Transverse colon (tissue), 3 donors: ENCODE measurements around the gene PCED1B.
A peak's percentile ranks its signal among the peaks of the same experiment; 100 is the strongest.

Experiments
- EP300 ChIP-seq: sonication (generic); formaldehyde crosslinking; IDR thresholded peaks from one replicate; pipeline ENCODE4 v1.6.1; 2017; ENCODE audit warnings: antibody characterized with exemption, low read depth
- POLR2A ChIP-seq: fragments of 450-650 bp; IDR thresholded peaks from one replicate; pipeline ENCODE4 v1.6.1; 2016; ENCODE audit warnings: antibody characterized with exemption, mild to moderate bottlenecking, moderate library complexity
- TF ChIP-seq, protein P1 (sequence below), 5 experiments: fragments of 200-600 bp in 3 of 5; fragments of 450-650 bp in 2 of 5; sonication (generic) in 3 of 5; IDR thresholded peaks; 1 replicate in 2 of 5; 2 replicates in 3 of 5; pipeline ENCODE4 v1.5.1; 2016 to 2017; ENCODE audit warnings: antibody characterized with exemption in 5 of 5, inconsistent platforms in 3 of 5, mild to moderate bottlenecking in 2 of 5, moderate library complexity in 1 of 5

DNA sequence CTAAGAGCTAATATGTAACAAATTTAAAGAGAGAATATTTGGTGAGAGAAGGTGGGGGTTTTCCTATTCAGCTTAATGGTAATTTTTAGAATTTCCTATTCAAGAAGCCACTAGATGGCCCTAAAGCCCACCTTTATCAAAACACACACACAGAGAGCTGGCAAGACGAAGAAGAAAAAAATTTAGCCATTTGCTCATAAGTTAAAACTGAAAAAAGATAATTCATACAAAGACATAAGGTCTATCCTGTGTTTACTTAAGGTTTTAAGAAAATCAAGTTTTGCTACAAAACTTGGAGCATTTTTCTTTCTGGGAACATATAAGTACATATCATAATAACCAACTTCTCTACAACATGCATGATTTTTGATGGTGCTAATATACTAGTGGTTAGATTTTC, 46.8 kb upstream of the PCED1B start:
- TF ChIP-seq, protein P1, sequence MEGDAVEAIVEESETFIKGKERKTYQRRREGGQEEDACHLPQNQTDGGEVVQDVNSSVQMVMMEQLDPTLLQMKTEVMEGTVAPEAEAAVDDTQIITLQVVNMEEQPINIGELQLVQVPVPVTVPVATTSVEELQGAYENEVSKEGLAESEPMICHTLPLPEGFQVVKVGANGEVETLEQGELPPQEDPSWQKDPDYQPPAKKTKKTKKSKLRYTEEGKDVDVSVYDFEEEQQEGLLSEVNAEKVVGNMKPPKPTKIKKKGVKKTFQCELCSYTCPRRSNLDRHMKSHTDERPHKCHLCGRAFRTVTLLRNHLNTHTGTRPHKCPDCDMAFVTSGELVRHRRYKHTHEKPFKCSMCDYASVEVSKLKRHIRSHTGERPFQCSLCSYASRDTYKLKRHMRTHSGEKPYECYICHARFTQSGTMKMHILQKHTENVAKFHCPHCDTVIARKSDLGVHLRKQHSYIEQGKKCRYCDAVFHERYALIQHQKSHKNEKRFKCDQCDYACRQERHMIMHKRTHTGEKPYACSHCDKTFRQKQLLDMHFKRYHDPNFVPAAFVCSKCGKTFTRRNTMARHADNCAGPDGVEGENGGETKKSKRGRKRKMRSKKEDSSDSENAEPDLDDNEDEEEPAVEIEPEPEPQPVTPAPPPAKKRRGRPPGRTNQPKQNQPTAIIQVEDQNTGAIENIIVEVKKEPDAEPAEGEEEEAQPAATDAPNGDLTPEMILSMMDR (IDR thresholded peaks at IDR 0.05), result peak; percentile 41 to 62 (median 51)
- no peak for TF ChIP-seq POLR2A
- no peak for TF ChIP-seq EP300
